K562 (cell line): ENCODE results near the gene MAP3K15. TPM values are rescaled to one million over a fixed set of nuclear protein-coding genes. Genes with fewer than 3 reads are reported as not detected.

Source experiments
- ATAC-seq: fragments of 200-7000 bp; cut with Tn5 transposase; 3 replicates; pipeline ENCODE4 v1.9.1; 2020; ENCODE audit warnings: moderate library complexity
- BruUV-seq: library from RNA; stranded (reverse); fragments of 400-500 nt; replicated peaks from 2 replicates; lab custom pipeline; 2021; lab: Mats Ljungman, UMichigan
- CTCF ChIA-PET: fragments of 300-600 bp; formaldehyde crosslinking; extraction: SDS; loops from one replicate; lab custom pipeline; 2021; ENCODE audit warnings: low intra/inter-chr PET ratio; lab: Yijun Ruan, JAX
- POLR2A ChIA-PET: fragments of 300-600, 350-650 bp; sonication (Branson Sonifier 250); formaldehyde crosslinking; extraction: SDS; loops from one replicate; lab custom pipeline; 2021; ENCODE audit warnings: antibody characterized with exemption, inconsistent platforms; lab: Yijun Ruan, JAX
- DNase-seq, 4 experiments: peaks; one replicate each; pipeline versions ENCODE4 v3.0.0 to v3.0.0-alpha.2; 2011 to 2018; ENCODE audit warnings: low spot score in 3 of 4, mixed read lengths in 3 of 4; ENCODE audit errors: extremely low read depth in 1 of 4
- FAIRE-seq: peaks from 2 replicates; lab custom pipeline; 2011; peaks lifted over from hg19 to GRCh38; lab: Jason Lieb, UNC
- H2AFZ ChIP-seq: 2 replicates; pipeline ENCODE4 v1.6.0; 2011; ENCODE audit warnings: low read depth, low read length, control low read depth, inconsistent platforms
- H3K27ac ChIP-seq: fragments of 200-600 bp; 3 replicates; pipeline ENCODE4 v1.8.0; 2011; ENCODE audit warnings: low read depth, mild to moderate bottlenecking, control low read depth, inconsistent platforms, low read length, moderate library complexity, mixed read lengths; ENCODE audit errors: extremely low read depth
- H3K27me3 ChIP-seq, 2 experiments: fragments of 300-600 bp in 1 of 2; 2 replicates in 1 of 2; 3 replicates in 1 of 2; pipeline versions ENCODE4 v1.6.0 to v1.8.0; 2011; ENCODE audit warnings: inconsistent platforms in 2 of 2, low read length in 2 of 2, mild to moderate bottlenecking in 1 of 2, mixed read lengths in 1 of 2, moderate library complexity in 1 of 2; ENCODE audit not compliant: control insufficient read depth in 2 of 2, insufficient read depth in 2 of 2
- H3K36me3 ChIP-seq: fragments of 300-600 bp; 3 replicates; pipeline ENCODE4 v1.8.0; 2011; ENCODE audit warnings: mild to moderate bottlenecking, low read length, inconsistent platforms; ENCODE audit not compliant: control insufficient read depth, insufficient read depth
- H3K4me1 ChIP-seq, 2 experiments: fragments of 200-600 bp in 1 of 2; replicated peaks in 1 of 2; 2 replicates in 1 of 2; 3 replicates in 1 of 2; pipeline versions ENCODE4 v1.5.1 to v1.8.0; 2011; ENCODE audit warnings: inconsistent platforms in 2 of 2, low read length in 2 of 2, mild to moderate bottlenecking in 1 of 2, mixed read lengths in 1 of 2, moderate library complexity in 1 of 2; ENCODE audit not compliant: control insufficient read depth in 2 of 2, insufficient read depth in 2 of 2
- H3K4me2 ChIP-seq: 2 replicates; pipeline ENCODE4 v1.6.1; 2011; ENCODE audit warnings: low read length, control low read depth, inconsistent platforms, mixed read lengths; ENCODE audit not compliant: insufficient read depth
- H3K4me3 ChIP-seq: fragments of 200-600 bp; sonication (generic), shearing (Covaris generic); 2 replicates; pipeline ENCODE4 v1.5.1; 2016; ENCODE audit warnings: control low read depth, inconsistent platforms
- H3K79me2 ChIP-seq: fragments of 200-600 bp; 3 replicates; pipeline ENCODE4 v1.8.0; 2011; ENCODE audit warnings: low read length, inconsistent platforms; ENCODE audit not compliant: control insufficient read depth, insufficient read depth
- H3K9ac ChIP-seq, 2 experiments: 2 replicates each; pipeline versions ENCODE4 v1.6.0 to v1.6.1; 2011; ENCODE audit warnings: low read depth in 2 of 2, low read length in 2 of 2, control low read depth in 1 of 2, inconsistent platforms in 1 of 2, mild to moderate bottlenecking in 1 of 2, mixed read lengths in 1 of 2; ENCODE audit not compliant: insufficient read depth in 1 of 2
- H3K9me1 ChIP-seq: one replicate; pipeline ENCODE4 v1.6.0; 2011; ENCODE audit warnings: inconsistent platforms, mild to moderate bottlenecking, low read length, moderate library complexity; ENCODE audit not compliant: control insufficient read depth, insufficient read depth
- H3K9me3 ChIP-seq: replicated peaks from 2 replicates; pipeline ENCODE4 v1.5.1; 2011; ENCODE audit warnings: low read depth, low read length, inconsistent platforms; ENCODE audit not compliant: control insufficient read depth, insufficient read depth
- H4K20me1 ChIP-seq: replicated peaks from 2 replicates; pipeline ENCODE4 v1.6.1; 2011; ENCODE audit warnings: low read length, inconsistent platforms, mixed read lengths; ENCODE audit not compliant: control insufficient read depth, insufficient read depth
- ARHGAP35 ChIP-seq: fragments of 450-650 bp; IDR thresholded peaks from 2 replicates; pipeline ENCODE4 v1.6.1; 2018; ENCODE audit not compliant: partially characterized antibody
- ATF1 ChIP-seq, 2 experiments: fragments of 450-650 bp in 1 of 2; IDR thresholded peaks; 2 replicates each; pipeline ENCODE4 v1.6.1; 2016; ENCODE audit warnings: missing compliant biosample characterization in 1 of 2, missing genetic modification characterization in 1 of 2
- CBFA2T2 ChIP-seq: fragments of 450-650 bp; conservative IDR thresholded peaks from 2 replicates; pipeline ENCODE4 v1.6.1; 2017; ENCODE audit warnings: mild to moderate bottlenecking
- CGGBP1 ChIP-seq: fragments of 250-450 bp; sonication (Bioruptor Pico); IDR thresholded peaks from 2 replicates; pipeline ENCODE4 v1.9.0; 2021; ENCODE audit warnings: mild to moderate bottlenecking
- CTCF ChIP-seq, 3 experiments: IDR thresholded peaks in 2 of 3; conservative IDR thresholded peaks in 1 of 3; 2 replicates each; pipeline ENCODE4 v1.5.1; 2011 to 2012; ENCODE audit warnings: low read length in 3 of 3, mild to moderate bottlenecking in 3 of 3, control low read depth in 2 of 3, improper control_type of control experiment in 1 of 3, inconsistent platforms in 1 of 3, low read depth in 1 of 3, mixed read lengths in 1 of 3, moderate library complexity in 1 of 3; ENCODE audit not compliant: insufficient read depth in 2 of 3
- DACH1 ChIP-seq: fragments of 450-650 bp; IDR thresholded peaks from 2 replicates; pipeline ENCODE4 v1.6.1; 2018; ENCODE audit not compliant: partially characterized antibody
- ILK ChIP-seq: fragments of 450-650 bp; IDR thresholded peaks from 2 replicates; pipeline ENCODE4 v1.6.1; 2016; ENCODE audit warnings: missing genetic modification characterization, low read depth, mild to moderate bottlenecking, missing compliant biosample characterization, moderate library complexity, borderline replicate concordance
- RAD21 ChIP-seq, 2 experiments: fragments of 250-450 bp in 1 of 2; fragments of 450-650 bp in 1 of 2; sonication (Bioruptor Pico) in 1 of 2; formaldehyde crosslinking in 1 of 2; IDR thresholded peaks in 1 of 2; conservative IDR thresholded peaks in 1 of 2; 2 replicates each; pipeline versions ENCODE4 v1.4.0 to v1.8.0; 2020 to 2022; ENCODE audit warnings: mild to moderate bottlenecking in 2 of 2, moderate library complexity in 1 of 2
- ZNF384 ChIP-seq: IDR thresholded peaks from 2 replicates; pipeline ENCODE4 v1.6.1; 2012; ENCODE audit warnings: low read depth, low read length, improper control_type of control experiment
- WGBS: fragments of 100-300 bp; shearing (Covaris generic); methylation state at CpG from one replicate; pipeline ENCODE4 v1.1.6; 2016; ENCODE audit warnings: low coverage, mixed read lengths; ENCODE audit not compliant: insufficient coverage; ENCODE audit errors: missing lambda C conversion rate; 5-methylcytosine and 5-hydroxymethylcytosine counted together
- in situ Hi-C: fragments of 300-500 bp; cut with MboI; formaldehyde crosslinking; loops from 4 replicates; pipeline ENCODE4 v1.15.0; 2018; ENCODE audit warnings: inconsistent platforms, mixed read lengths
- intact Hi-C: fragments of 100-400 bp; cut with micrococcal nuclease; formaldehyde crosslinking; loops from 2 replicates; pipeline ENCODE4 v1.14.2; 2022
- polyA plus RNA-seq, 8 experiments: library from polyadenylated mRNA; depleted of rRNA in 4 of 8; stranded (reverse) in 5 of 8; unstranded in 3 of 8; fragments of >200 nt; fragmentation: Nextera tagmentation in 2 of 8; fragmentation: Illumina TruSeq in 1 of 8; extraction: Ambion mirVana in 2 of 8; extraction: Trizol in 1 of 8; gene quantifications; 2 replicates each; pipeline versions ENCODE4 v1.2.1 to v1.2.3, GENCODE V29; 2011 to 2014; ENCODE audit warnings: inconsistent platforms in 1 of 8, missing spikeins in 1 of 8
- total RNA-seq, 7 experiments: library from RNA; depleted of rRNA in 6 of 7; stranded (reverse); fragments of >200 nt in 6 of 7; fragmentation: Illumina TruSeq in 2 of 7; extraction: Trizol in 2 of 7; gene quantifications; 2 replicates each; pipeline versions ENCODE4 v1.2.1 to v1.2.3, GENCODE V29; 2011 to 2021; ENCODE audit warnings: low replicate concordance in 1 of 7

The MAP3K15 gene
- total and polyA plus RNA-seq, 9 of the 15 experiments (the other 6 are each of a cell fraction or from before 2014, with no cell fraction given): 0.03 to 0.29 (median 0.14) TPM; not detected in 5

- POLR2A ChIA-PET: interaction anchor here (0.7 kb wide), 1 partner anchor 207 kb away, joined by 4 read pairs; no protein-coding TSS in a partner anchor
Observed at GRCh38 chrX:19539665-19540064, 24.4 kb upstream of the MAP3K15 start.

GRCh38 chrX:19535476-19535875 is 20.2 kb upstream of the MAP3K15 start:
- H3K27ac ChIP-seq: no peak overlapping the region
- intact Hi-C loops: loop anchor here (2.0 kb wide), 1 partner anchor 163 kb away; no protein-coding TSS in a partner anchor
- no peak overlapping the region for H3K4me3 ChIP-seq
- H2AFZ ChIP-seq: no peak overlapping the region
- H3K9ac ChIP-seq: no peak overlapping the region
- ATAC-seq (peak; percentile 63; the same call in 2 of the 3 replicates), FAIRE-seq (peak; percentile 6), DNase-seq (peak in 2 of 4 experiments; percentile 21 to 23)
- H4K20me1 ChIP-seq: no peaks in the 10 kb centered on the region
- no peak overlapping the region for H3K4me2 ChIP-seq
- H3K9me3 ChIP-seq: no peaks in the 10 kb centered on the region
- in situ Hi-C loops: no loop called here
- H3K9me1 ChIP-seq: no peaks in the 10 kb centered on the region
- no peaks in the 10 kb centered on the region for H3K4me1 ChIP-seq
- WGBS: 0% methylated on average over 2 of the region's 2 CpGs
- BruUV-seq: no TSS peak
- peaks cover 0 to 10% of the 10 kb centered on the region in 2 experiments; a peak in 1 of 5 replicates for H3K27me3 ChIP-seq
- TF ChIP-seq CGGBP1: no peak
- TF ChIP-seq ILK: no peak
- peak; percentile 17 for TF ChIP-seq DACH1
- peak; percentile 73 for TF ChIP-seq ZNF384
- TF ChIP-seq RAD21 (CRISPR knock-in tag; conservative IDR thresholded peaks at IDR 0.05 in 1 of 2, IDR thresholded peaks at IDR 0.05 in 1 of 2): peak; percentile 32 to 53; a peak in 3 of 4 replicates
- peak in 2 of 3 experiments; percentile 45 to 63; a peak in 3 of 6 replicates for TF ChIP-seq CTCF (IDR thresholded peaks at IDR 0.05 in 2 of 3, conservative IDR thresholded peaks at IDR 0.05 in 1 of 3; ENCODE audit: insufficient read depth in 2 of 3, low read depth in 1 of 3, low read length in 3 of 3)
- POLR2A ChIA-PET: interaction anchor here (0.6 to 0.9 kb wide), 4 partner anchors 8 to 153 kb away, joined by 3 to 5 read pairs (median 4); no protein-coding TSS in a partner anchor
- H3K36me3 ChIP-seq: no peaks in the 10 kb centered on the region
- H3K79me2 ChIP-seq: no peaks in the 10 kb centered on the region
- CTCF ChIA-PET: interaction anchor here (0.6 to 1.2 kb wide), 3 partner anchors 158 to 163 kb away, joined by 3 to 5 read pairs (median 4); no protein-coding TSS in a partner anchor

More at GRCh38 chrX:19539665-19540064, 24.4 kb upstream of the MAP3K15 start:
- Histone ChIP-seq H3K36me3 (no peaks in the 10 kb centered on the region), H3K27me3 (peaks cover 0 to 41% of the 10 kb centered on the region in 2 experiments; a peak in 2 of 5 replicates), H3K79me2 (no peaks in the 10 kb centered on the region), H2AFZ (no peak overlapping the region), H3K4me2 (no peak overlapping the region), H3K27ac (no peak overlapping the region), H3K4me1 (no peaks in the 10 kb centered on the region), H3K9me1 (no peaks in the 10 kb centered on the region), H3K9me3 (no peaks in the 10 kb centered on the region), H3K4me3 (no peak overlapping the region), H3K9ac (no peak overlapping the region), H4K20me1 (no peaks in the 10 kb centered on the region; the same call in 1 of the 2 replicates)
- in situ Hi-C loops: no loop called here
- no peak for DNase-seq
- no peak for FAIRE-seq
- ATAC-seq: no peak
- 0% methylated on average over 4 of the region's 4 CpGs for WGBS
- intact Hi-C loops: loop anchor here (5.0 kb wide), 1 partner anchor 348 kb away; the partner anchor contains the start of gene SH3KBP1
- no peak for TF ChIP-seq CBFA2T2
- TF ChIP-seq ATF1 (CRISPR knock-in tag; IDR thresholded peaks at IDR 0.05): no peak
- no peak for TF ChIP-seq ATF1 (tag; IDR thresholded peaks at IDR 0.05)
- TF ChIP-seq ARHGAP35: no peak
- BruUV-seq: no TSS peak
- CTCF ChIA-PET: no interaction called here
